Liver (tissue), 9 donors: ENCODE results near the gene PATE1. TPM values are rescaled to one million over a fixed set of nuclear protein-coding genes. Genes with fewer than 3 reads are reported as not detected.

Experiments used
- DNase-seq: peaks from one replicate; pipeline ENCODE4 v3.0.0-alpha.2; 2017; ENCODE audit warnings: low spot score
- H3K27ac ChIP-seq, 2 donors: one replicate each; pipeline ENCODE4 v1.7.0; 2013; ENCODE audit warnings: inconsistent platforms in 2 of 2, low read length in 2 of 2, control low read depth in 1 of 2, low read depth in 1 of 2, mild to moderate bottlenecking in 1 of 2
- H3K27me3 ChIP-seq, 4 donors: one replicate each; pipeline versions ENCODE4 v1.6.1 to v1.7.0; 2013; ENCODE audit warnings: low read length in 3 of 4, inconsistent platforms in 1 of 4, mild to moderate bottlenecking in 1 of 4, moderate library complexity in 1 of 4; ENCODE audit not compliant: control insufficient read depth in 4 of 4, insufficient read depth in 4 of 4
- H3K36me3 ChIP-seq, 4 donors: one replicate each; pipeline versions ENCODE4 v1.6.1 to v1.7.0; 2013; ENCODE audit warnings: low read length in 3 of 4, mild to moderate bottlenecking in 3 of 4, low read depth in 1 of 4, moderate library complexity in 1 of 4; ENCODE audit not compliant: control insufficient read depth in 4 of 4, insufficient read depth in 3 of 4
- H3K4me1 ChIP-seq, 4 donors: one replicate each; pipeline versions ENCODE4 v1.6.1 to v1.7.0; 2013; ENCODE audit warnings: low read length in 3 of 4, mild to moderate bottlenecking in 3 of 4, moderate library complexity in 1 of 4; ENCODE audit not compliant: control insufficient read depth in 4 of 4, insufficient read depth in 4 of 4
- H3K4me3 ChIP-seq, 3 donors: one replicate each; pipeline versions ENCODE4 v1.6.1 to v1.7.0; 2013; ENCODE audit warnings: low read length in 3 of 3, control low read depth in 1 of 3, low read depth in 1 of 3, mild to moderate bottlenecking in 1 of 3
- H3K9ac ChIP-seq, 2 donors: one replicate each; pipeline ENCODE4 v1.7.0; 2013; ENCODE audit warnings: low read length in 2 of 2, mild to moderate bottlenecking in 2 of 2, moderate library complexity in 2 of 2, control low read depth in 1 of 2, low read depth in 1 of 2
- H3K9me3 ChIP-seq, 4 donors: one replicate each; pipeline versions ENCODE4 v1.6.1 to v1.7.0; 2013; ENCODE audit warnings: low read length in 3 of 4; ENCODE audit not compliant: control insufficient read depth in 4 of 4
- EGR1 ChIP-seq, 2 donors: IDR thresholded peaks; 2 replicates each; pipeline ENCODE4 v1.6.1; 2016 to 2018; ENCODE audit warnings: antibody characterized with exemption in 2 of 2, low read depth in 2 of 2
- FOXA1 ChIP-seq: IDR thresholded peaks from 2 replicates; pipeline ENCODE4 v1.6.1; 2016; ENCODE audit warnings: antibody characterized with exemption
- FOXA2 ChIP-seq: IDR thresholded peaks from 2 replicates; pipeline ENCODE4 v1.6.1; 2016; ENCODE audit warnings: antibody characterized with exemption
- GABPA ChIP-seq, 2 donors: IDR thresholded peaks in 1 of 2; conservative IDR thresholded peaks in 1 of 2; 2 replicates each; pipeline ENCODE4 v1.6.1; 2016; ENCODE audit warnings: antibody characterized with exemption in 2 of 2, mild to moderate bottlenecking in 1 of 2, moderate library complexity in 1 of 2
- HNF4A ChIP-seq, 2 donors: conservative IDR thresholded peaks; 2 replicates each; pipeline ENCODE4 v1.6.1; 2016; ENCODE audit warnings: antibody characterized with exemption in 2 of 2, mild to moderate bottlenecking in 2 of 2
- HNF4G ChIP-seq: IDR thresholded peaks from 2 replicates; pipeline ENCODE4 v1.6.1; 2016; ENCODE audit warnings: antibody characterized with exemption
- JUND ChIP-seq, 2 donors: IDR thresholded peaks; 2 replicates each; pipeline ENCODE4 v1.6.1; 2016; ENCODE audit warnings: antibody characterized with exemption in 2 of 2
- NR2F2 ChIP-seq: IDR thresholded peaks from 2 replicates; pipeline ENCODE4 v1.6.1; 2016; ENCODE audit warnings: antibody characterized with exemption
- RAD21 ChIP-seq, 2 donors: IDR thresholded peaks; 2 replicates each; pipeline ENCODE4 v1.6.1; 2016; ENCODE audit warnings: antibody characterized with exemption in 2 of 2, mild to moderate bottlenecking in 2 of 2
- RXRA ChIP-seq, 2 donors: IDR thresholded peaks; 2 replicates each; pipeline ENCODE4 v1.6.1; 2017 to 2018; ENCODE audit warnings: antibody characterized with exemption in 2 of 2, mild to moderate bottlenecking in 1 of 2
- SP1 ChIP-seq: IDR thresholded peaks from 2 replicates; pipeline ENCODE4 v1.6.1; 2018; ENCODE audit warnings: antibody characterized with exemption, mild to moderate bottlenecking
- TAF1 ChIP-seq: conservative IDR thresholded peaks from 2 replicates; pipeline ENCODE4 v1.6.1; 2016; ENCODE audit warnings: antibody characterized with exemption, mild to moderate bottlenecking
- YY1 ChIP-seq: IDR thresholded peaks from 2 replicates; pipeline ENCODE4 v1.6.1; 2016; ENCODE audit warnings: antibody characterized with exemption, mild to moderate bottlenecking
- whole genome bisulfite sequencing: extraction: QIAGEN DNeasy Blood & Tissue Kit; methylation state at CpG from one replicate; pipeline ENCODE4 v1.1.7; 2013; 5-methylcytosine and 5-hydroxymethylcytosine counted together
- polyA plus RNA-seq, 2 donors: library from polyadenylated mRNA; stranded (reverse) in 1 of 2; unstranded in 1 of 2; fragments of 200-250 nt in 1 of 2; fragments of >200 nt in 1 of 2; fragmentation: Nextera tagmentation in 1 of 2; extraction: Ambion mirVana in 1 of 2; gene quantifications; one replicate each; pipeline versions ENCODE4 v1.2.1 to v1.2.3, GENCODE V29; 2013 to 2015
- total RNA-seq, 2 donors: library from RNA; depleted of rRNA; stranded (reverse); fragments of >200 nt; gene quantifications; one replicate each; pipeline ENCODE4 v1.2.3, GENCODE V29; 2014
- TF ChIP-seq, protein P1 (sequence below): fragments of 150-350 bp; IDR thresholded peaks from 2 replicates; pipeline ENCODE4 v1.5.1; 2017; ENCODE audit warnings: improper control_type of control experiment, low read depth, low read length; ENCODE audit not compliant: missing input control
- TF ChIP-seq, protein P2 (sequence below): IDR thresholded peaks from 2 replicates; pipeline ENCODE4 v1.6.1; 2016; ENCODE audit warnings: antibody characterized with exemption
- TF ChIP-seq, protein P3 (sequence below): IDR thresholded peaks from 2 replicates; pipeline ENCODE4 v1.6.1; 2016; ENCODE audit warnings: antibody characterized with exemption
- TF ChIP-seq, protein P4 (sequence below): IDR thresholded peaks from 2 replicates; pipeline ENCODE4 v1.6.1; 2016; ENCODE audit warnings: antibody characterized with exemption
- TF ChIP-seq, protein P5 (sequence below): IDR thresholded peaks from 2 replicates; pipeline ENCODE4 v1.6.1; 2016; ENCODE audit warnings: antibody characterized with exemption, mild to moderate bottlenecking
- donor health status: healthy.
- donor health status: healthy.
- donor health status: healthy.
- donor health status: healthy.
- donor health status: healthy.

PATE1 gene
- total and polyA plus RNA-seq, 4 donors: not detected

DNA sequence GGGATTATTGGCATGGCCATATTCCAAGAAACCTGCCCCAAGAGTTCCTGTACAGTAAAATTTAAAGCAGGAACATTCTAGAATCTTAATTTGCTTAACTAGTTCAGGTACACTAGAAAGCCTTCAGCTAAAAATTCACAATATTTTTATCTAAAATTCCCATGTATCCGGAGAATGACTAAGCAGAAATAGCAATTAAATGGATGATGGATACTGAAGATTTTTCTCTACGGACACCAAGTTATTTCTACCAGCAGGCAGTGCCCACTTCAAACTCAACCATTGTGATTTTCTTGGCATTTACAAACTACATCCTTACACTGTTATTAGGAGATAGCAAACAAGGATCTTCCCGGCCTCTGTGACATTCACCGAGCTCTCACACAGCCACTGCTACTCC is 44.7 kb downstream of the PATE1 start (continued):
- TF ChIP-seq, protein P1, sequence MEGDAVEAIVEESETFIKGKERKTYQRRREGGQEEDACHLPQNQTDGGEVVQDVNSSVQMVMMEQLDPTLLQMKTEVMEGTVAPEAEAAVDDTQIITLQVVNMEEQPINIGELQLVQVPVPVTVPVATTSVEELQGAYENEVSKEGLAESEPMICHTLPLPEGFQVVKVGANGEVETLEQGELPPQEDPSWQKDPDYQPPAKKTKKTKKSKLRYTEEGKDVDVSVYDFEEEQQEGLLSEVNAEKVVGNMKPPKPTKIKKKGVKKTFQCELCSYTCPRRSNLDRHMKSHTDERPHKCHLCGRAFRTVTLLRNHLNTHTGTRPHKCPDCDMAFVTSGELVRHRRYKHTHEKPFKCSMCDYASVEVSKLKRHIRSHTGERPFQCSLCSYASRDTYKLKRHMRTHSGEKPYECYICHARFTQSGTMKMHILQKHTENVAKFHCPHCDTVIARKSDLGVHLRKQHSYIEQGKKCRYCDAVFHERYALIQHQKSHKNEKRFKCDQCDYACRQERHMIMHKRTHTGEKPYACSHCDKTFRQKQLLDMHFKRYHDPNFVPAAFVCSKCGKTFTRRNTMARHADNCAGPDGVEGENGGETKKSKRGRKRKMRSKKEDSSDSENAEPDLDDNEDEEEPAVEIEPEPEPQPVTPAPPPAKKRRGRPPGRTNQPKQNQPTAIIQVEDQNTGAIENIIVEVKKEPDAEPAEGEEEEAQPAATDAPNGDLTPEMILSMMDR: no peak

DNA sequence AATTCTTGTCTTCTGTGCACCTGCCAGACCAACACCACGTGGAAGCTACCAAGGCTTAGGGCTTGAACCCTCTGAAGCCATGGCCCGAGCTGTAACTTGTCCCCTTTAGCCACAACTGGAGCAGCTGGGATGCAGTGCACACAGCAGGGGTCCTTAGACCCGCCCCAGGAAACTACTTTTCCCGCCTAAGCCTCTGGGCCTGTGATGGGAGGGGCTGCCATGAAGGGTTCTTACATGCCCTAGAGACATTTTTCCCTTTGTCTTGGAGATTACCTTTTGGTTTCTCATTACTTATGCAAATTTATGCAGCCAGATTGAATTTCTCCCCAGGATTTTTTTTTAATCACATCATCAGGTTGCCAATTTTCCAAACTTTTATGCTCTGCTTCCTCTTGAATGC is 51.6 kb downstream of the PATE1 start:
- H3K36me3 ChIP-seq: no peaks in the 10 kb centered on the region
- no peaks in the 10 kb centered on the region for H3K27me3 ChIP-seq
- H3K9ac ChIP-seq: no peak overlapping the region
- DNase-seq: no peak
- no peak overlapping the region for H3K27ac ChIP-seq
- 41% methylated on average over 4 of the region's 4 CpGs for WGBS
- H3K4me1 ChIP-seq: no peaks in the 10 kb centered on the region
- TF ChIP-seq, protein P1: no peak
- TF ChIP-seq NR2F2 (no peak), GABPA (IDR thresholded peaks at IDR 0.05 in 1 of 2, conservative IDR thresholded peaks at IDR 0.05 in 1 of 2) (no peak), YY1 (no peak), SP1 (no peak), FOXA2 (no peak), RXRA (IDR thresholded peaks at IDR 0.05) (no peak), EGR1 (IDR thresholded peaks at IDR 0.05; ENCODE audit: low read depth in 2 of 2) (no peak), JUND (IDR thresholded peaks at IDR 0.05) (no peak), HNF4A (conservative IDR thresholded peaks at IDR 0.05) (no peak), FOXA1 (no peak), RAD21 (IDR thresholded peaks at IDR 0.05) (no peak), HNF4G (no peak), TAF1 (no peak)
- TF ChIP-seq, protein P2, sequence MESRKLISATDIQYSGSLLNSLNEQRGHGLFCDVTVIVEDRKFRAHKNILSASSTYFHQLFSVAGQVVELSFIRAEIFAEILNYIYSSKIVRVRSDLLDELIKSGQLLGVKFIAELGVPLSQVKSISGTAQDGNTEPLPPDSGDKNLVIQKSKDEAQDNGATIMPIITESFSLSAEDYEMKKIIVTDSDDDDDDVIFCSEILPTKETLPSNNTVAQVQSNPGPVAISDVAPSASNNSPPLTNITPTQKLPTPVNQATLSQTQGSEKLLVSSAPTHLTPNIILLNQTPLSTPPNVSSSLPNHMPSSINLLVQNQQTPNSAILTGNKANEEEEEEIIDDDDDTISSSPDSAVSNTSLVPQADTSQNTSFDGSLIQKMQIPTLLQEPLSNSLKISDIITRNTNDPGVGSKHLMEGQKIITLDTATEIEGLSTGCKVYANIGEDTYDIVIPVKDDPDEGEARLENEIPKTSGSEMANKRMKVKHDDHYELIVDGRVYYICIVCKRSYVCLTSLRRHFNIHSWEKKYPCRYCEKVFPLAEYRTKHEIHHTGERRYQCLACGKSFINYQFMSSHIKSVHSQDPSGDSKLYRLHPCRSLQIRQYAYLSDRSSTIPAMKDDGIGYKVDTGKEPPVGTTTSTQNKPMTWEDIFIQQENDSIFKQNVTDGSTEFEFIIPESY: no peak
- TF ChIP-seq, protein P3, sequence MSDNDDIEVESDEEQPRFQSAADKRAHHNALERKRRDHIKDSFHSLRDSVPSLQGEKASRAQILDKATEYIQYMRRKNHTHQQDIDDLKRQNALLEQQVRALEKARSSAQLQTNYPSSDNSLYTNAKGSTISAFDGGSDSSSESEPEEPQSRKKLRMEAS: no peak
- TF ChIP-seq, protein P4, sequence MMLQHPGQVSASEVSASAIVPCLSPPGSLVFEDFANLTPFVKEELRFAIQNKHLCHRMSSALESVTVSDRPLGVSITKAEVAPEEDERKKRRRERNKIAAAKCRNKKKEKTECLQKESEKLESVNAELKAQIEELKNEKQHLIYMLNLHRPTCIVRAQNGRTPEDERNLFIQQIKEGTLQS: no peak
- TF ChIP-seq, protein P5, sequence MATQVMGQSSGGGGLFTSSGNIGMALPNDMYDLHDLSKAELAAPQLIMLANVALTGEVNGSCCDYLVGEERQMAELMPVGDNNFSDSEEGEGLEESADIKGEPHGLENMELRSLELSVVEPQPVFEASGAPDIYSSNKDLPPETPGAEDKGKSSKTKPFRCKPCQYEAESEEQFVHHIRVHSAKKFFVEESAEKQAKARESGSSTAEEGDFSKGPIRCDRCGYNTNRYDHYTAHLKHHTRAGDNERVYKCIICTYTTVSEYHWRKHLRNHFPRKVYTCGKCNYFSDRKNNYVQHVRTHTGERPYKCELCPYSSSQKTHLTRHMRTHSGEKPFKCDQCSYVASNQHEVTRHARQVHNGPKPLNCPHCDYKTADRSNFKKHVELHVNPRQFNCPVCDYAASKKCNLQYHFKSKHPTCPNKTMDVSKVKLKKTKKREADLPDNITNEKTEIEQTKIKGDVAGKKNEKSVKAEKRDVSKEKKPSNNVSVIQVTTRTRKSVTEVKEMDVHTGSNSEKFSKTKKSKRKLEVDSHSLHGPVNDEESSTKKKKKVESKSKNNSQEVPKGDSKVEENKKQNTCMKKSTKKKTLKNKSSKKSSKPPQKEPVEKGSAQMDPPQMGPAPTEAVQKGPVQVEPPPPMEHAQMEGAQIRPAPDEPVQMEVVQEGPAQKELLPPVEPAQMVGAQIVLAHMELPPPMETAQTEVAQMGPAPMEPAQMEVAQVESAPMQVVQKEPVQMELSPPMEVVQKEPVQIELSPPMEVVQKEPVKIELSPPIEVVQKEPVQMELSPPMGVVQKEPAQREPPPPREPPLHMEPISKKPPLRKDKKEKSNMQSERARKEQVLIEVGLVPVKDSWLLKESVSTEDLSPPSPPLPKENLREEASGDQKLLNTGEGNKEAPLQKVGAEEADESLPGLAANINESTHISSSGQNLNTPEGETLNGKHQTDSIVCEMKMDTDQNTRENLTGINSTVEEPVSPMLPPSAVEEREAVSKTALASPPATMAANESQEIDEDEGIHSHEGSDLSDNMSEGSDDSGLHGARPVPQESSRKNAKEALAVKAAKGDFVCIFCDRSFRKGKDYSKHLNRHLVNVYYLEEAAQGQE: no peak
- H3K9me3 ChIP-seq: peaks cover 0 to 13% (median 9%) of the 10 kb centered on the region in 4 donors
- H3K4me3 ChIP-seq: no peak overlapping the region
